GM23338 (cell line): ENCODE measurements around the gene NEU2. TPM values are rescaled to one million over a fixed set of nuclear protein-coding genes. Genes with fewer than 3 reads are reported as not detected.

ENCODE experiments used
- ETS1 ChIP-seq: IDR thresholded peaks from 2 replicates; pipeline ENCODE4 v1.6.1; 2016; ENCODE audit warnings: antibody characterized with exemption
- EZH2 ChIP-seq: fragments of 200-600 bp; sonication (generic); IDR thresholded peaks from one replicate; pipeline ENCODE4 v1.8.0; 2017; ENCODE audit warnings: antibody characterized with exemption, mild to moderate bottlenecking, low read depth; ENCODE audit not compliant: unreplicated experiment
- EZH2phosphoT487 ChIP-seq: fragments of 200-600 bp; sonication (generic); IDR thresholded peaks from one replicate; pipeline ENCODE4 v1.8.1; 2018; ENCODE audit warnings: antibody characterized with exemption; ENCODE audit not compliant: unreplicated experiment
- JUNB ChIP-seq: IDR thresholded peaks from one replicate; pipeline ENCODE4 v1.6.1; 2016; ENCODE audit warnings: antibody characterized with exemption; ENCODE audit not compliant: unreplicated experiment
- NANOG ChIP-seq: IDR thresholded peaks from 2 replicates; pipeline ENCODE4 v1.6.1; 2016; ENCODE audit warnings: antibody characterized with exemption, borderline replicate concordance
- POLR2AphosphoS5 ChIP-seq: IDR thresholded peaks from 2 replicates; pipeline ENCODE4 v1.6.1; 2016; ENCODE audit warnings: antibody characterized with exemption, low read depth
- REST ChIP-seq: IDR thresholded peaks from one replicate; pipeline ENCODE4 v1.6.1; 2018; ENCODE audit warnings: antibody characterized with exemption; ENCODE audit not compliant: unreplicated experiment
- ZNF114 ChIP-seq: fragments of 250-450 bp; sonication (Bioruptor Pico); IDR thresholded peaks from 2 replicates; pipeline ENCODE4 v1.5.0; 2020; ENCODE audit warnings: mild to moderate bottlenecking, moderate library complexity
- ZNF331 ChIP-seq: fragments of 250-450 bp; sonication (Bioruptor Pico); IDR thresholded peaks from 2 replicates; pipeline ENCODE4 v1.5.0; 2020; ENCODE audit warnings: low read depth, mild to moderate bottlenecking, moderate library complexity
- ZNF462 ChIP-seq: fragments of 250-450 bp; sonication (Bioruptor Pico); IDR thresholded peaks from 2 replicates; pipeline ENCODE4 v1.5.0; 2020; ENCODE audit warnings: mild to moderate bottlenecking, moderate library complexity
- polyA plus RNA-seq: library from polyadenylated mRNA; unstranded; fragments of >200 nt; fragmentation: Nextera tagmentation; extraction: Ambion mirVana; gene quantifications from 2 replicates; pipeline ENCODE4 v1.2.1, GENCODE V29; 2016
- total RNA-seq: library from RNA; depleted of rRNA; stranded (reverse); fragments of >200 nt; shearing (Covaris generic); gene quantifications from 2 replicates; pipeline ENCODE4 v1.2.3, GENCODE V29; 2014

The NEU2 gene
- total and polyA plus RNA-seq, 2 experiments from 2014 or later: not detected

- no peak for TF ChIP-seq ZNF462 (CRISPR knock-in tag)
- no peak for TF ChIP-seq EZH2
- no peak for TF ChIP-seq POLR2AphosphoS5
- no peak for TF ChIP-seq NANOG
- no peak for TF ChIP-seq EZH2phosphoT487
- no peak for TF ChIP-seq REST
- TF ChIP-seq ETS1: no peak
- no peak for TF ChIP-seq ZNF114 (CRISPR knock-in tag)
- no peak for TF ChIP-seq JUNB
- TF ChIP-seq ZNF331 (CRISPR knock-in tag): no peak
Observed at GRCh38 chr2:233082222-233082930, 49.9 kb downstream of the NEU2 start (continued).
